Ectodermal cell (in vitro differentiated cells): ENCODE results near the gene SRD5A1.

Experiments used
- H3K27ac ChIP-seq: 2 replicates; pipeline ENCODE4 v1.7.0; 2013; ENCODE audit warnings: mild to moderate bottlenecking, low read depth, low read length; ENCODE audit not compliant: insufficient read depth, poor library complexity, severe bottlenecking
- H3K27me3 ChIP-seq: 2 replicates; pipeline ENCODE4 v1.7.0; 2013; ENCODE audit warnings: mild to moderate bottlenecking, low read length; ENCODE audit not compliant: insufficient read depth, control insufficient read depth, poor library complexity, severe bottlenecking
- H3K36me3 ChIP-seq: one replicate; pipeline ENCODE4 v1.7.0; 2013; ENCODE audit warnings: low read length; ENCODE audit not compliant: control insufficient read depth, insufficient read depth
- H3K4me1 ChIP-seq: one replicate; pipeline ENCODE4 v1.7.0; 2013; ENCODE audit warnings: low read length; ENCODE audit not compliant: control insufficient read depth, insufficient read depth
- H3K4me3 ChIP-seq: 2 replicates; pipeline ENCODE4 v1.7.0; 2013; ENCODE audit warnings: low read depth, low read length, control low read depth; ENCODE audit not compliant: insufficient read depth
- H3K9me3 ChIP-seq: 2 replicates; pipeline ENCODE4 v1.7.0; 2013; ENCODE audit warnings: mild to moderate bottlenecking, low read length, moderate library complexity; ENCODE audit not compliant: control insufficient read depth
- WGBS, 2 experiments: methylation state at CpG; one replicate each; pipeline ENCODE4 v1.1.7; 2013; ENCODE audit warnings: missing lambda C conversion rate in 2 of 2; 5-methylcytosine and 5-hydroxymethylcytosine counted together

SRD5A1 gene

DNA sequence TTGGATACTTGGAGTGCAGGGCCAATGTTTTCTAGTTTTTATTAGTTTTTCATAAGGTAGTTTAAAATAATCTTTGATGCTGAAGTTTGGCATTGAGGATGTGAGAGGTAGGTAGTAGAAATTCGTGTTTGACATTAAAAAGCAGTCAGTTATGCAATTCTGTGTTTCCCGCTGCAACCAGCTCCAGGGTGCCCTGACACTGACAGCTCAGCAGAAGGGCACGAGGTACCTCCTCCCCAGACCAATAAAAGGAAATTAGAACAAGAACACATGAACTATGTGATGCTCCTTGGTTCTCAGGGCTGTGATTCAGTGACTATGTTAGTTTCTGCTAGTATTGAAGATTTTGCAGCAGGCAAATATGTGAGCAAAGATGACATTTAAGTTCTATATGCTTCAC is 40.6 kb upstream of the SRD5A1 start:
- no peak overlapping the region for H3K27ac ChIP-seq
- no peaks in the 10 kb centered on the region for H3K9me3 ChIP-seq
- H3K4me3 ChIP-seq = no peak overlapping the region
- H3K27me3 ChIP-seq = no peaks in the 10 kb centered on the region
- peaks cover 11% of the 10 kb centered on the region for H3K36me3 ChIP-seq
- H3K4me1 ChIP-seq = no peaks in the 10 kb centered on the region
- 81 to 84% methylated on average over 2 to 3 of the region's 3 CpGs for WGBS, 2 experiments

DNA sequence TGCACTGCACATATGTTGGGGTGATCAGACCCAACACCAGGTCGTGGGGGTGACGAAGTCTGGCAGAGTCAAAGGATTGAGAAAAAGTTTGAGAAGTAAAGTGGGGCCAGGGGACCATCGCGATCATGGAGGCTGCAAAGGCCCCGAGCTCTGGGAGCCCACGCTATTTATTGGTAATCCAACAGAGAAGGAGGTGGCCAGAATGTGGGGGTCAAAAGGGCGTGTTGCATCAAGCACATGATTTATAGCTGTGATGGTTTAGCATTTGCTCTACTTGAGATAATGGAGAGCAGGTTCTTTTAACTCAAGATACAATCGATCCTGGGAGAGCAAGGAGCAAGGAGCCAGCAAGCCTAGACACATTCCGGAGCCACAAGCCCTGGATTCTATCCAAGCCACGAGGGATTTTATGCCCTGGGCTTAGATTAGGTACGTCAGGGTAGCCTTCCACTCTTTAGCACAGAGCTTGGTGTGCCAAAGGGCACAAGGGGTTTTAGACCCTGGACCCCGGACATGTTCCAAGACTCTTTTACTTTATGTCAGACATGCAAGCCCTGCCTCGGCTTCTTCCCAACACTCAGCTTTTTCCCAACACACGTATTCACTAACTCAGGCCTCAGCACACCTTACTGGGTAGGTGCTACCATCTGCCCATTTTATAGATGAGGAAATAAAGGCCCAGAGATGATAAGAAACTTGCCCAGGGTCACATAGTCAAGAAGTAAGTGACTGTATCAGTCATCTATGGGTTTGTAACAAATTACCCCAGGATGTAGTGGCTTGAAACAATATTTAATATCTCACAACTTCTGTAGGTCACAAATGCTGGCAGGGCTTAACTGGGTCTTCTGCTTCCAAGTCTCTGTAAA is 39.9 kb upstream of the SRD5A1 start:
- no peaks in the 10 kb centered on the region for H3K9me3 ChIP-seq
- no peaks in the 10 kb centered on the region for H3K27me3 ChIP-seq
- H3K4me1 ChIP-seq = no peaks in the 10 kb centered on the region
- H3K27ac ChIP-seq = no peak overlapping the region
- no peak overlapping the region for H3K4me3 ChIP-seq
- WGBS, 2 experiments = 93 to 94% methylated on average over 14 of the region's 14 CpGs
- peaks cover 13% of the 10 kb centered on the region for H3K36me3 ChIP-seq

- H3K4me3 ChIP-seq = no peak overlapping the region
- no peaks in the 10 kb centered on the region for H3K4me1 ChIP-seq
- WGBS, 2 experiments = 91 to 92% methylated on average over 6 of the region's 6 CpGs
- no peak overlapping the region for H3K27ac ChIP-seq
- H3K9me3 ChIP-seq = no peaks in the 10 kb centered on the region
- H3K27me3 ChIP-seq = no peaks in the 10 kb centered on the region
- peaks cover 13% of the 10 kb centered on the region for H3K36me3 ChIP-seq
These were observed 39.2 kb upstream of the SRD5A1 start for GRCh38 chr5:6594066-6594465.

DNA sequence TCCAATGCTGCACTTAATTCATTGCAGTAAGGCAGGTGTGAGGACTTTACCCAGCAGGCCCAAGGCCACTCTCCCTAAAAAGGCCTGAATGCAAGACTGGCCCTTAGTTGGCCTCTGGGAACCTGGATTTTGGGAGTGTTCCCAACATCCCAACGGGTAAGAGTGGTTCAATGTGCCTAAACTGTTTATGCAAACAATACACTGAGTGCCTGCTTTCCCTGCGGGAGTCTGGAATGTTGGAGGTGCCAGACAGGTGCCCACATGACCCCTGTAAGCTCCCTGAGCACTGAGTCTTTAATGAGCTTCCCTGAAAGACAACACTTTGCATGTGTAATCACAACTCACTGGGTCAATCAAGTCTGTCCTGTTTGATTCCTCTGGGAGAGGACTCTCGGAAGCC is 37.8 kb upstream of the SRD5A1 start:
- no peaks in the 10 kb centered on the region for H3K4me1 ChIP-seq
- WGBS, 2 experiments = 90 to 92% methylated on average over 3 of the region's 3 CpGs
- no peak overlapping the region for H3K27ac ChIP-seq
- no peaks in the 10 kb centered on the region for H3K27me3 ChIP-seq
- H3K4me3 ChIP-seq = no peak overlapping the region
- H3K36me3 ChIP-seq = peaks cover 15% of the 10 kb centered on the region
- H3K9me3 ChIP-seq = no peaks in the 10 kb centered on the region

DNA sequence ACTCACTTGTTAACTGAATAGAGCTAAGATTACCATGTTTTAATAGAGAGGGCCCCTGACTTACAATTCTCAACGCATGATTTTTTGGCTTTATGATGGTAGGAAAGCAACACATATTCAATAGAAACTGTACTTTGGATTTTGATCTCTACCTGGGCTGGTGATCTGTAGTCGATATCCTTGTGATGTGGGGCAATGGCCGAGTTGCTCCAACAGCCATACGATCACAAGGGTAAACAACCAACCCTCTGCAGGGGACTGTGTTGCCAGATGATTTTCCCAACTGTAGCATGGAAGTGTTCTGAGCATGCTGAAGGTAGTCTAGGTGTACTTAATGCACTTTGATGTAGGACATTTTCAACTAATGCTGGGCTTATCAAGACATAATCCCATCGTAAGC is 36.9 kb upstream of the SRD5A1 start:
- Histone ChIP-seq H3K9me3 (no peaks in the 10 kb centered on the region), H3K36me3 (peaks cover 22% of the 10 kb centered on the region)

GRCh38 chr5:6597557-6597956 is 35.7 kb upstream of the SRD5A1 start:
- 81 to 92% methylated on average over 6 of the region's 6 CpGs for WGBS, 2 experiments
- peaks cover 33% of the 10 kb centered on the region for H3K36me3 ChIP-seq
- H3K4me3 ChIP-seq = no peak overlapping the region
- H3K4me1 ChIP-seq = no peaks in the 10 kb centered on the region
- no peaks in the 10 kb centered on the region for H3K9me3 ChIP-seq
- H3K27me3 ChIP-seq = no peaks in the 10 kb centered on the region
- no peak overlapping the region for H3K27ac ChIP-seq

More for the DNA sequence above, 36.9 kb upstream of the SRD5A1 start:
- Histone ChIP-seq H3K4me3 (no peak overlapping the region), H3K27ac (no peak overlapping the region), H3K27me3 (no peaks in the 10 kb centered on the region), H3K4me1 (no peaks in the 10 kb centered on the region)
- WGBS, 2 experiments = 95 to 97% methylated on average over 4 to 5 of the region's 5 CpGs

DNA sequence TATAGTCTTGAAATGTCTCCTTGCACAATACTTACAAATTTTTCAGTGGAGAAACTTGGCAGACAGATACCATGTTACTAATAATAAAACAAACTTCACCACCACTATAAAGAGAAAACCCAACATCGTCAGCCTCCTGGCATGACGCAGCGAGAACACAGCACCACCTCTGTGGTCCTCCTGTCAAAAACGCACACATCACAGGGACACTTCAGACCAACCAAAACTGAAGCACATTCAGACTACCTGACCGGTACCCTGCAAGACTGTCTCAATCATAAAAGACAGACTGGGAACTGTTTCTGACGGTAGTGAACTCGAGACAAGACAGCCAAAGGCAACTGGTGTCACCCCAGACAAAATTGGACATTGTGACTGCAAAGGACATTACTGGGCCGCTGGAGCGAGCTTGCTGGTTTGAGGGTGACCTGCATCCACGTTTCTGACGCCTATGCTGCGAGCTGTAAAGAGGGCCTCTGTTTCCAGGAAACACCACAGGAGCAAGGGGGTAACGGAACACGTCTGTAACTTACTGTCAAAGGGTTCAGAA is 34.8 kb upstream of the SRD5A1 start:
- WGBS, 2 experiments = 87 to 88% methylated on average over 14 of the region's 14 CpGs
- H3K4me3 ChIP-seq = no peak overlapping the region
- no peak overlapping the region for H3K27ac ChIP-seq
- H3K9me3 ChIP-seq = no peaks in the 10 kb centered on the region
- H3K4me1 ChIP-seq = no peaks in the 10 kb centered on the region
- H3K36me3 ChIP-seq = peaks cover 41% of the 10 kb centered on the region
- no peaks in the 10 kb centered on the region for H3K27me3 ChIP-seq

- no peaks in the 10 kb centered on the region for H3K4me1 ChIP-seq
- no peak overlapping the region for H3K27ac ChIP-seq
- 94 to 95% methylated on average over 8 of the region's 8 CpGs for WGBS, 2 experiments
- H3K9me3 ChIP-seq = no peaks in the 10 kb centered on the region
- no peak overlapping the region for H3K4me3 ChIP-seq
- no peaks in the 10 kb centered on the region for H3K27me3 ChIP-seq
- H3K36me3 ChIP-seq = peaks cover 53% of the 10 kb centered on the region
These were observed 33.5 kb upstream of the SRD5A1 start for GRCh38 chr5:6599739-6600138.

GRCh38 chr5:6601271-6601670 is 32.0 kb upstream of the SRD5A1 start:
- Histone ChIP-seq H3K27me3 (no peaks in the 10 kb centered on the region), H3K27ac (no peak overlapping the region), H3K9me3 (no peaks in the 10 kb centered on the region), H3K4me1 (no peaks in the 10 kb centered on the region), H3K4me3 (no peak overlapping the region), H3K36me3 (peaks cover 61% of the 10 kb centered on the region)
- WGBS, 2 experiments = 96% methylated on average over 11 of the region's 11 CpGs

DNA sequence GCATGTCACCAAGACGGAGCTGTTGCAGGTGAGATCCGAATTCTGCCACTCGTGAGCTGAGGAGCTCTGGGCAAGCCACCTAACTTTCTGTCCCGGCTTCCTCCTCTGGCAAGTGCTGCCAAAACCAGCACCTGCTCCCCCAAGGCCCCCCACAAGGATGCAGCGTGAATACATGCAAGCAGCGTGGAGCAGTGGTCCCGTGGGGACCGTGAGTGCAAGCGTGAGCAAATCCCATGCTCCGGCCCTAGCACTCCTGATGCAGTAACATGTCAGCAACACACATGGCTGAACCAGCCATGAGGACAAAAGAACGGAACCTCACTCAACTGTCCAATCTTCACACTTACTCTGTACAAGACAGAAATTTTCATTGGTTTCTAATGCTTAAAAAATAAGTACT is 31.4 kb upstream of the SRD5A1 start:
- 94 to 95% methylated on average over 11 of the region's 11 CpGs for WGBS, 2 experiments
- H3K4me3 ChIP-seq = no peak overlapping the region
- H3K27me3 ChIP-seq = no peaks in the 10 kb centered on the region
- peaks cover 59% of the 10 kb centered on the region for H3K36me3 ChIP-seq
- no peaks in the 10 kb centered on the region for H3K9me3 ChIP-seq
- H3K4me1 ChIP-seq = no peaks in the 10 kb centered on the region
- no peak overlapping the region for H3K27ac ChIP-seq
